Stimulated activated CD4-positive, alpha-beta T cell treated with anti-CD3 and anti-CD28 coated beads, Interleukin-4, amount 100 ng/mL, for 48 hours (primary cell): ENCODE data around the gene AHDC1.

Experiments used
- DNase-seq, 2 donors: peaks; one replicate each; pipeline ENCODE4 v3.0.0-alpha.2; 2020; ENCODE audit warnings: low read depth in 2 of 2

Gene AHDC1

DNA sequence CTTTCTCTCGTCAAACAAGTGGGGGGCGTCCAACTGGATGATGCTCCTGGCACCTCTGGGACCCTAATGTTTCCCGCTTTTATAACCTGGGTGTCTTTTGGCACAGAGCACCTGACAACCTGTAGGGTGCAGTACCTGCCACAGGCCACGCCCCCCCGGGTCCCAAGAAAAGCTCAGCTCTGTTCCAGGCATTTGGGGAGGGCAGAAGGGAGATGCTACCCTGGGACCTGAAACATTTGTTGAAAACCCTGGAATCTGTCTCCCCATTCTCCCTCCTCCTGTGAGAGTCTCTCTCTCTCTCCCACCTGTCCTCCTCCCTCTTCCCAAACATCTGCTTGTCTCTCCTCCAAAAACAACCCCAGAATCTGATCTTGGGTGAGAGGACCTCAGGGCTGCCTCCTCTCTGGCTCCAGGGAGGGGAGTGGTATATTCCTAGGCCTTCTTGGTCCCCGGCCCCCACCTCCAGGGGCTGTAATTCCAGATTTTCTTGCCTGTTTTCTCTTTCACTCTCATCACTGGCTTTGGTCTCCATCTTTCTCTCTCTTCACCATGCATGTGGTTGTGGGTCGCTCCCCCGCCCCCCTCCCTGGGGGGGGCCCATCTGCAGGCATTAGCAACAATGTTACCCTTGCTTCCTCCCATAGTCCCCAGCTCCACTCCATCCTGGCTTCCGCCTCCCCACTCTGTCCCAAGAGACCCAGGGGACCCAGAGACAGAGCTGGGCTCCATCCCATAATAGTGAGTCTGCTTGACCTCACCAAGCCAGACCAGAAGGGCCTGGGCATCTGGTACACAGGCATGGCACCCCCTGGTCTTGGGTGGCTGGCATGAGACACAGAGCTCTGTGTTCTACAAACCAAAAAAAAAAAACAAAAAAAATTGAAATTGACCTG, 4.1 kb downstream of the AHDC1 start:
- no peak for DNase-seq

DNA sequence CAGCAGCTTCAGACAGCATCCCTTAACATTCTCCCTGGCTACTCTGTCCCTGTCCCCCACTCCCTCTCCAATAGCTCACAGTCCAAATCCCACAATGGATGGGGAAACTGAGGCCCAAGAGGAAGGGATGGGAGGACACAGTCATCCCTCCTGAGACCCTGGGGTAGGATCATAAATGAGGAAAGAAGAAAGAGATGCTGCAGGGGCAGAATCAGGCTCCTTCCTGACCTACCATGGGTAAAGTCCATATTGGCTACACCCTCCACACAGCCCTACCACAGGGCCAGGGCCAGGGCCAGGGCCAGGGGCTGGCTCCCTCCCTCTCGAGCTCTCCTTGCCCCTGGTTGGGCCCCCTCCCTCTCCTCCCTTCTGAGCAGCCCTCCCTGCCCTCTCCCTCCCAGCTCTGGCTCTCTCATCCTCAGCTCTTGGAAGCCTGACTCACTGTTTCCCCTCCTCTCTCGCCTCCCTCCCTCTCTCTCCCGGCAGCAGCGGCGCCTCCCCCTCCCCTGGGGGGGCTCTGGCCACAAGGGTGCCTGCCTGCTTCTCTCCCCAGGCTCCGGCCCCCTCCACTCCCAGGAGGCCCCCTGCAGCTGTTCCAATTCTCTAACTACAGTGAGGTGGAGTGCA, 4.9 kb downstream of the AHDC1 start:
- no peak for DNase-seq

DNA sequence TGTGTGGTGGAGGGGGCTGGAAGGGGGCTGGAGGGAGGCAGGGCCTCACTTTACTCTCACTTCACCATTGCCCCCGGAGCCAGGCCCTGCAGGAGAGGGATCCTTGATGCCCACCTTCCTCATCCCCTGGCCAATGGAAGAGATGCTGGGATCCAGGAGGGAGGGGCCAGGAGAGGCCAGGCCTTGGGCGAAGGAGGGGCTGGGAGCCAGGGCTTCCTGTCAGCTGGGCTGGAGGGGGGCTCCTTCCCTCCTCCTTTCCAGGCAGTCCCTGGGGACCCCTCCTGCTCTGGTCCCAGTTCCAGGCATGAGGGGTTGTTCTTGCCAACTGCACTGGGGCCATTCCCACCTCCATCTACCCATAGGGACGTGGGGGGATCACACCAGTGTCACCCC, 5.7 kb downstream of the AHDC1 start:
- DNase-seq, result no peak

DNA sequence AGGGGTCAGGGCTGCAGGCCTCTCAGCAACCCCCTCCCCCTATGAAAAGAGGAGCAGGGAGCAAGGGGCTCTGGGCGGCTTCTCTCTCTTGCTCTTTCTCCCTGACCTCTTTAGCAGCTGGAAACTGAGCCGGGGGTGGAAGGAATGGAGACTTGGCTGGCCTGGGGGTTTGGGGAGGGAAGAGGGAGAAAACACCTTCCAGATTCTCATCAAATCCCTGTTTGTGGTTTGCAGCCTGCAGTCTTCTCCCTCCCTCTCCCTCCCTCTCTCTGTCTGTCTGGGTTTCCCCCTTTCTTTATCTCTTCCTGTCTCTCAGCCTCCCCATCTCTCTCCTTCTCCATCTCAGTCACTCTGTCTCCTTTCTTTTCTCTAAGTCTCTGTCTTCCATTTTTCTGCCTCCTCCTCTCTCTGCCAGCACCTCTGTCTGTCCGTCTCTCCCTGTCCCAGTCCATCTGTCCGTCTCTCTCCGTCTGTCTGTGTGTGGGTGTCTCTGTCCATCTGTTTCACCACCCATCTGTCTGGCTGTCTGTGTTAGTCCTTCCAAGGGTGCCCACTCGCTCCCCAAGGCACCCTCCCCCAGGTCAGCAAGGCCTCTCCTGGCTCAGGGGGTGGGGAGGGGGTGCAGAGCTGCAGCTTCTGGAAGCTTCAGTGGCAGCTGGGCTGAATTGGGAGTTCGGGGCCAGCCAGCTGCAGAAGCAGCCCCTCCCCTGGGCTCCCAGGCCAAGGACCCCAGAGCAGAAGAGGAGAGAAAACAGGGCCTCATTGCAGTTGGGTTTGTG, 6.2 kb downstream of the AHDC1 start:
- no peak for DNase-seq

DNA sequence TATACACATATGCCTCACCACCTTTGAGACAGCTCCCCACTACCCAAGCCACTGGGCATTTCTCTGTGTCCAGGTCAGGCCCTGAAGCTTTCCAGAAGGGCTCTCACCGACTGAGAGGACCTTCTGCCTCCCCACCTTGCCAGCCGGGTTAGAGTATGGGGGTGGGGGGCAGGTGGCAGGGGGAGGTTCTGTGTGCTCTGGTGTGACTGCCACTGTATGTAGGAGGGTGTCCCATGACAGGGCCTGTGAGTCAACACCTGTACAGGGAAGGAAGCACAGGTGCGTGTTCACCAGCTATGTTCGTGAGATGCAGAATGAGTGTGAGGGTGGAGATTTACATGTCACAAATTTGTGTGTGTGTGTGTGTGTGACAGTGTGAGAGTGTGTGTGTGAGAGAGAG, 7.0 kb downstream of the AHDC1 start:
- no peak for DNase-seq

DNA sequence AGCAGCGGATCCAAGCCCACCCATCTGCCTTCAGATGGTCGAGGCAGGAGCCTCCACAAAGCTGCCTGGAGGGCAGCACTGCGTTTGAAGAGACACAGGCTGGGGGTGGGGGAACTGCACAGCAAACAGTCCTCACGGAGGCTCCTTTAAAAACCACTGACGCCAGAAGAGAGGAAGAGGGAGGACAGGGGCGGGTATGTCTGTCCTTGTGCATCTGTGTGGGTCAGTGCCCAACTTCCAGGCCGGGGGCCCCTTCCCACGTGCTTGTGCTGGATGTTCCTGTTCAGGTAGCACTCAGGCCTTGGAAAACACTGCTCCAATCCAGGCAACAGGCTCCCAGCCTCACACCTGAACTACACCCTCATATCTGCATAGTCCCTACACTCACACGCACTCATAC, 7.7 kb downstream of the AHDC1 start:
- DNase-seq, result no peak

DNA sequence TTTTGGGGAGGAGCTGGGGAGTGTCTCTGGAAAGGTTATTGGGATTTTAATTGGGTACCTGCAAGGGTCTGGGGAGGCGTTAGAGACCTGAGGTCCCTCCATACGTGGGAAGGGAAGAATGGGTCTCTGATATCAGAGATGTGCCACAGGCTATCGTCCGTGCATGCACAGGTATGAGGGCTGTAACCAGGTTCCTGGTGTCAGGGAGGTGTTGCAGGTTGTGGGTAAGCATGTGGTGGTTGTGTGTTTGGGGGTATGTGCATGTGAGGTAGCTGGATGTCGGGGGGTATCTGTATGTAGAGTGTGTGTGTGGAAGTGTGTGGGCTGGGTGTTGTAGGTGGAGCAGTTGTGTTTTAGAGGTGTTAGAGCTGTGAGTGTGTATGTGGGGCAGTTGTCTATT, 8.3 kb downstream of the AHDC1 start:
- no peak for DNase-seq

DNA sequence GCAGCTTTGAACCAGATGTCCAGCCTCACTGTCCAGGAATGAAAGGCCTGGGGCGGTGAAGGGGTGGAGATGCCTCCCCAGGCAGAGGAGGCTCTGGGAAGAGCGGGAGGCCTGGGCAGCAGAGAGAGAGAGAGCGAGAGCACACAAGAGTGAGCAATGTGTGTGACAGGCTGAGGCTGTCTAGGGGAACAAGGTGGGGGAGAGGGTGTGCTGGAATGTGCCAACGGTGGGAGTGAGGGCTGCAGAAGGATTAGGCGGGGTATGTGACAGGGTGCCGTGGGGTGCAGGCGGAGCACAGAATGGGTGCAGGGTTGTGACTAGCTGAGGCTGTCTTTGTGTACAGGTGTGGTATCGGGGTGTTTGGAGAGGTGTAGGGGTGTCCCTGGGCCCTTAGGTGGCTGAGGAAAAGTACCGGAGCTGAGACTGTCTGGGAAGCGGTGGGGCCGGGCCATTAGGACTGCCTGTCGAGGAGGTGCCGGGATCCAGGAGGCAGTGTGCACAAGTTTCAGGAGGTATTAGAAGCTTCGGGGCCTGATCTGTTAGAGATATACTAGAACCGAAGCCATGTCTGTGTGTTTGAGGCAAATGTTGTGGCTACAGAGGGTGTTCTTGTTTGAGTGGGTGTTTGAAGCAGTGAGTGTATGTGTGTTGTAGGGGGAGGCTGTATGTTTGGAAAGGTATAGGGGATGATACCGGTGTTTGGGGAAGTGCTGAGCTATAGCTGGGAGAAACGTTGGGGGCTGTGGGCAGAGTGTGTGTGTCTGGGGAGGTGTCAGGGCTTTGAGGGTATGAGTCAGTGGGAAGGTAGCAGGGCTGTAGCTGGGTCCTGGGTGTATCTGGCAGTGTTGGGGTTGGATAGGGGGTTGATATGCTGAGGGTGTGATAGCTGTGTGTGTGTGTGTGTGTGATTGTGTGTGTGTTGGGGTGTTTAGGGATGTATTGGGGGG, 9.1 kb downstream of the AHDC1 start:
- DNase-seq, result no peak

DNA sequence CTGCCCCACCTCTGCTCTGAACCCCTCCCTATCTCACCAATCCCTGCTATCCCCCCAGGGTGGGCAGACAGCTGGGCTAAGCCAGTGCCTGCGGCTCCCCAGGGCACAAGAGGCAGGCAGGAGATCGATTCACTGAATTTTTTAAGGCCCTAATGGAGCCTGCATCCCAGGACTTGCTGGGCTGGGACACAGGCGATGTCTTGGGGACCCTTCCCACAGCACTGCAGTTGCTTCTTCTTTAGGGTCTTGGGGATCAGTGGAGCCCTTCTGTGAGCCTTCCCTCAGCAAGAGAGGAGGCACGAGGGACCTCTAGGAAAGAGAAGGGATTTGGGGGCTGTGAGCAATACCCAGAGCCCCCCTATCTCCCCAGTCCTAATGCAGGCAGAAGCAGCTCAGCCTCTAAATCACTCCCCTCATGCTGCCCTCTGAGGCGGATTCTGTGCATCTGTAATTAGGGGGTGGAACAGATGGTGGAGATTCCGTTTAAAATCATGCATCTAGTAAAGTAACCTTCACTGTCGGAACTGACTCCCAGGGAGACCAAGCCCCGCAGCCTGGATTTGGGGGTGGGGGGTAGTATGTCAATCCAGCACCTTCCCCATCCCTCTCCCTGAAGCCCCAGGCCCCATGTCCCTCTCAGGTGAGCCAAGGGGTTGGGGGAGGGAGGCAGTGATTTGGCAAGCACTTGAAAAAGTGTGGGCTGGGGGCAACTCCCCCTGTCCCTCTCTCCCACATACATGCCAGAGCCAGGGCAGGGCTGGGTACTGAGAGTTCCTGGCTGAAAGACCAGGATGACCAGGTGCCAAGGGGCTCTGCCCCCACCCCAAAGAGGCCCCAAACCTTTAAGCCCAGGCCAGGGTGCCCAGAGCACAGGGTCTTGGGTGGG, 10.0 kb downstream of the AHDC1 start:
- DNase-seq, result no peak

DNA sequence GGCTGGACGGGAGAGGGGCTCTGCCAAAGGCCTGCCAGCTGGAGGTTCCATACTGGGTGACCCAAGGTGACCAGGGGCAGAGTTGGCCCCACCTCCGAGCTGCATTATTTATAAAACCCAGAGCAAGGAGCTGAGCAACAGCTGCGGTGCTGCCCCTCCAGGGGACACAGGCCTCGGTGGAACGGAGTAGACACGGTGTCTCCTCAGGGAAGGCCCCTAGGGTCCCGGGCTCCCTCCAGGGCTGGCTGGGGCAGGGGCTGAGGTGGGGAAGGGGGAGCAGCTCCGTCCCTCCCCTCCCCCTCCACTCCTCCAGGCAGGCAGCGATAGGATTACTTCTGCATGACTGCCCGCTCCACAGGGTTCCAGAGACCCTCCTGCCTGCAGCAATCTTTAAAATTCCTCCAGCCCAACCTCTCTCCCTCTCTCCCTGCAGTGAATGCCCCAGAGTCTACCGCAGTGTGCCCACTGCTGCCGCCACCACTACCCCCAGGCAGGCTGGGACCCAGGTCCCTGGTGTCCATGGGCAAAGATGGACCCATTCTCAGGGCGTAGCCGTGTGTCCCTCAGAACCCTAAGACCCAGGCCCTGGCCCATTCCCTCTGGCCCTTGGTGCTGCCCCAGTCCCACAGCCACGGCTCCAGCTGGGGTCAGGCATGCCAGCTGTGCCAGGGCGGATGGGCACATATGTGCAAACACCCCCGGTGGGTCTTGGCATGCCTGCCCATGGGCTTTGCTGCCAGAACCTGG, 10.8 kb downstream of the AHDC1 start:
- DNase-seq, result no peak

DNA sequence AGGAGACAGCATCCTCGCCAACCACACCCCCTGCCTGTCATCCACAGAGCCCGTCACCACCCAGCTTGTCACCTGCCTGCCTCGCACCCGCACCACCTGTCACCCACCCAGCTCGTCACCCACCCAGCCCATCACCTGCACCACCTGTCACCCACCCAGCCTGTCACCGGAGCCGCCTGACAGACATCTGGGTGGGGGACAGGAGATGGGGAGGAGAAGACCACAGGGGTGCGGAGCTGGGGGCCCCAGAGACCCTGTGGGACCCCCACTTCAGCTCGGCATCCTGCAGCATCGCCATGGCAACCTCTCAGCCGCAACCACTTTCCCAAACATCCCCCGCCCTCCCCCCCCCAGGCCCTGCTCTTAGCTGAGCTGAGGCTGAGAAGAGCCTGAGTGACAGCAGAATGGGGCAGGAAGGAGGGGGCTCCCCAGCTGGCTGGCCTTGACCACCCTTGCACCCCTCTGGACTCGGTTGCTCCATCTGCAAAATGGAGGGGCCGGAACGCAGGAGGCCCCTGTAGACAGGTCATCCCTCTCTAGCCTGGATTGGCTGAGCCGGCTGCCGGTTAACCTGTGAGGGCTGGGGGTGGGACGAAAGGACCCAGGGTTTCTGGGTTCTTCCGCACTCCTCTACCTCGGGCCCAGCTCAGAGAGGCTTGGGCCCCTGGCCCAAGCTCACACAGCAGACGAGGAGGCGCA, 11.6 kb downstream of the AHDC1 start:
- no peak for DNase-seq

DNA sequence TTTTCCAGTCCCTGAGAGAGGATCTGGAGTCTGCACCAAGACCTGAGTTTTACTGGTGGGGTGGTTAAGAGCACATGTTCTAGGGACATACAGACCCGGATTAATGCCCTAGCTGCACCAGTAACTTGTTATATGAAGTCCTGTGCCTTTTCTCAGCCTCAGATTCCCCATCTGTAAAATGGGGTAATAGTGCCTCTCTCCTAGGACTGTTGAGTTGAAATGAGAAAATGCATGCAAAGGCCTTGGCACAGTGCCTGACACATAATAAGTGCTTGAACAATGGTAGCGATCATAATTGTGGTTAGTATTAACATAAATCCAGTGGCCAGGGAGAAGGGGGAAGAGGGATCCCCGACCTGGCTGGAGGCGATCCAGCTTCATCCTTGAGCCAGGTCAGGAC, 12.3 kb downstream of the AHDC1 start:
- DNase-seq, result no peak

DNA sequence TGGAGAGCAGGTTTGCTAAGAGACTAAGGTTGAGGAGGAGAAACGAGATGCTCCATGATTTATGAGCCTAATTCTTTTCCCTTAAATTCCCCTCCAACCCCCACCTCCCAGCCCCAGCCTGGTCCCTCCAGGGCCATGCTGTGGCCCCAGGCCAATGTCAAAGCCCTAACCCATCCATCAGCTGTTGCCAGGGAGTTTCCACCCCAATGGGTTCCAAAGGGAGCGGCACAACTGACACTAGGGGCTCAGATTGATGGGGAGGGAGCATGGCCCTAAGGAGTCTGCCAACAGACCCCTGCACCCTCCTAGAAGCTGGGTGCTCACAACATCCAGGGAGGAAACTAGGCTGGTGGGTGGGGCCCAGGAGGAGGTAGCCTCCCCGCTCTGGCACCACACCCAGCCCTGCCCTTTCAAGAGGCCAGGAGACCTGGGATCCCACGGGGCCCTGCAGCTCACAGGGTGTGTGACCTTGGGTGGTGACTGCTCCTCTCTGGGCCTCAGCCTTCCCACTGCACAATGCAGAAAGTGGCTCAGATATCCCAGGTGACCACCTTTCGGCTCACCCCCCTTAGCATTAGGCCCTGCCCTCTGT, 12.9 kb downstream of the AHDC1 start:
- DNase-seq, result no peak

DNA sequence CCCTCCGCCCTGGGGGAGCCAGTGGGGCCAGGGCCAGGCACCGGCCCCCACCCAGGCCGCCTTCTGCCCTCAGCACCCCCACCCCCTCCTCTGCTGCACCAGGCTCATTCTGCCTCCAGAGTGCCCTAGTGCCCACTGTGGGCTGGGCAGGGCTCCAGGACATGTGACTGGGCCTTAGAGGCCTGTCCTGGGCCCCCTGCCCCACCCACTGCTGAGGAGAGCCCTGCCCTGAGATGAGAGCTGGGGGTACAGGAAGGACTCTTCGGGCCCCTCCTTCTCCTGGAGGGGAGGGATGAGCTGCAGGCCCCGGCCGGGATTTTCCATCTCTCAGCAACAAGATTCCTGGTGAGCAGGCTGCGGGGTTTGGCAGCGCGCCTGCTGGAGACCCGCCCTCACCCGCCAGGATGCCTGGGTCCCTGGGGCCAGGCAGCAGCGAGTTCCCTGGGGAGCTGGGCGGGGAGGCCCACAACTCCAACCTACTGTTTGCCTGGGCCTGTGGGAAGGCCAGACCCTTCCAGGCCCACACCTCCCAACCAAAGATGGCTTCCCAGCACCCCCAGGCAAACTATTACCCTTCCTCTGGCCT, 14.0 kb downstream of the AHDC1 start:
- DNase-seq, result no peak

DNA sequence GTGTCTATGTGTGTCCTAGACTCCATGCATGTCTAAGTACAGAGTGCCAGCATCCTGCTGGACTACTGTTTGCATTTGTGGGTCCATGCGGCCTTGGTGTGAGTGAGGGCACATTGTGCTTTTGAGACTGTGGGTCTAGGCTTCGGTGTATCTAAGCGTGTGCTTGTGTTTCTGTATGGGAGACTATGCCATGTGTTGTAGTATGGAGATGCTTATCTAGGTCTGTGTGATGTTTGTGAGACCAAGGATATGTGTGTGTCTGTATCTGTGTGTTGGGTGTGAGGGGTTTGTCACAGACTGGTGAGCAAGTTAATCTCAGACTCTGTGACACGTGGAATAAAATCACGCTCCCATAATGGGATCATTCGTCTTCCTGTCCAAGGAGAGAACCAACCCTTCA, 14.5 kb downstream of the AHDC1 start:
- no peak for DNase-seq

DNA sequence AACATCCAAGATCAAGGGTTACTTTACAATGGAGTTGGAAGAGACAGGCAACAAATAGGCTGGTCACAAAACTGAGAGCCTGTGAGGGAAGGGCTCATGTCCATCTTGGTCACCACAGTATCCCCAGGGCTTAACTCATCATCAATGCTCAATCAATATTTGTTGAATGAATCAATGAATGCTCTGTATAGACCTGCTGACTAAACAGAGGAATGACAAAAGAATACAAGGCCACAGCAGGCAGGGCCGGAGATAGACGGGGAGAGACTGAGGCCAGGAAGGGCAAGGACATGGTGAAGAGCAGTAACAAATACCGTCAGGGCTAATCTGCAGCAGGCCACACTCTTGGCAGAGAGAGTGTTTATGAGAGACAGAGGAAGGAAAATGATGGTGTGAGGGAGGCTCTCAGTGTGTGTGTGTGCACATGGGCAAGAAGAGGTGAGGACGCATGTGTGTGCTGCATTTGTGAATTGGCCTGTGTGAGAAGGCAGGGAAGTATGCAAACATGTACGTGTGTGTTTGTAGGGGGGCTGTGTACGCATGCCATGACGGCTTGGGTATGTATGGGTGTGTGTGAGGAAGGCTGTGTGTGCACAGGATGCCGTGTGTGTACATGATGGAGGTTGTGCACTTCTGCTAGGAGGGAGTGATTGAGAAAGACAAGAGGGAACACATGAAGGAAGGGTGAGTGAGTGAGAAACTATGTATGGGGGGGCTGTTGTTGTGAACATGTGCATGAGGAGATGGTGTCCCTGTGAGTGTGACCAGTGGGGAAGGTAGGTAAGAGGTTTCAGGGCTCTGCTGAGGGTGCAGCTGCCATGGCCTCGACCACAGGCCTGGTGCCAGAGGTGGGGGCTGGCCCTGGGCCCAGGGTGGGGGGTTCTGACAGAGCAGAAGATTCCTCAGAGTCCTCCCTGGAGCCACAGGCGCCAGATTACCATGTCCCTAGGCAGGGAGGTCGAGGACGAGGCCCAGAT, 15.4 kb downstream of the AHDC1 start:
- DNase-seq, result no peak

DNA sequence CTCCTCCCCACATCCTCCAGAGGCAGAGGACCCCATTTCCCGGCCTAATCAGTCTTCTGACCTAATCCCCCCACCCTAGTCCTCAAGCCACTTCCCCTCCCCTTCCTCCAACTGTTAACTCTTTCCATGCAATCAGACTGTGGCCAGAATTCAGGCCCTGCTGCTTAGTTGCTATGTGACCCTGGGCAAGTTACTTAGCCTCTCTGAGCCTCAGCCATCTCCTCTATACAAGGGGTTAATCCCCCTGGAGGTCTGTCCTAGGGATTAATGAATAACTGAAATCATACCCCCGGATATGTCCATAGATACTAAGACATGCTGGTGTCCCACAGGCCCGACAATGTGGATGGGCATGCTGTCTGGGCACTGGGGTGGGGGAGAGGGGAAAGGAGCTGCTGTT, 18.3 kb downstream of the AHDC1 start:
- no peak for DNase-seq
